K562 (cell line): ENCODE measurements around the gene MSMO1. TPM values are rescaled to one million over a fixed set of nuclear protein-coding genes. Genes with fewer than 3 reads are reported as not detected.

Source experiments
- ATAC-seq: fragments of 200-7000 bp; cut with Tn5 transposase; 3 replicates; pipeline ENCODE4 v1.9.1; 2020; ENCODE audit warnings: moderate library complexity
- BruUV-seq: library from RNA; stranded (reverse); fragments of 400-500 nt; replicated peaks from 2 replicates; lab custom pipeline; 2021; lab: Mats Ljungman, UMichigan
- CTCF ChIA-PET: fragments of 300-600 bp; formaldehyde crosslinking; extraction: SDS; loops from one replicate; lab custom pipeline; 2021; ENCODE audit warnings: low intra/inter-chr PET ratio; lab: Yijun Ruan, JAX
- POLR2A ChIA-PET: fragments of 300-600, 350-650 bp; sonication (Branson Sonifier 250); formaldehyde crosslinking; extraction: SDS; loops from one replicate; lab custom pipeline; 2021; ENCODE audit warnings: antibody characterized with exemption, inconsistent platforms; lab: Yijun Ruan, JAX
- DNase-seq, 4 experiments: peaks; one replicate each; pipeline versions ENCODE4 v3.0.0 to v3.0.0-alpha.2; 2011 to 2018; ENCODE audit warnings: low spot score in 3 of 4, mixed read lengths in 3 of 4; ENCODE audit errors: extremely low read depth in 1 of 4
- FAIRE-seq: peaks from 2 replicates; lab custom pipeline; 2011; peaks lifted over from hg19 to GRCh38; lab: Jason Lieb, UNC
- H2AFZ ChIP-seq: 2 replicates; pipeline ENCODE4 v1.6.0; 2011; ENCODE audit warnings: low read depth, low read length, control low read depth, inconsistent platforms
- H3K27ac ChIP-seq: fragments of 200-600 bp; 3 replicates; pipeline ENCODE4 v1.8.0; 2011; ENCODE audit warnings: low read depth, mild to moderate bottlenecking, control low read depth, inconsistent platforms, low read length, moderate library complexity, mixed read lengths; ENCODE audit errors: extremely low read depth
- H3K27me3 ChIP-seq, 2 experiments: fragments of 300-600 bp in 1 of 2; 2 replicates in 1 of 2; 3 replicates in 1 of 2; pipeline versions ENCODE4 v1.6.0 to v1.8.0; 2011; ENCODE audit warnings: inconsistent platforms in 2 of 2, low read length in 2 of 2, mild to moderate bottlenecking in 1 of 2, mixed read lengths in 1 of 2, moderate library complexity in 1 of 2; ENCODE audit not compliant: control insufficient read depth in 2 of 2, insufficient read depth in 2 of 2
- H3K36me3 ChIP-seq: fragments of 300-600 bp; 3 replicates; pipeline ENCODE4 v1.8.0; 2011; ENCODE audit warnings: mild to moderate bottlenecking, low read length, inconsistent platforms; ENCODE audit not compliant: control insufficient read depth, insufficient read depth
- H3K4me1 ChIP-seq, 2 experiments: fragments of 200-600 bp in 1 of 2; replicated peaks in 1 of 2; 2 replicates in 1 of 2; 3 replicates in 1 of 2; pipeline versions ENCODE4 v1.5.1 to v1.8.0; 2011; ENCODE audit warnings: inconsistent platforms in 2 of 2, low read length in 2 of 2, mild to moderate bottlenecking in 1 of 2, mixed read lengths in 1 of 2, moderate library complexity in 1 of 2; ENCODE audit not compliant: control insufficient read depth in 2 of 2, insufficient read depth in 2 of 2
- H3K4me2 ChIP-seq: 2 replicates; pipeline ENCODE4 v1.6.1; 2011; ENCODE audit warnings: low read length, control low read depth, inconsistent platforms, mixed read lengths; ENCODE audit not compliant: insufficient read depth
- H3K4me3 ChIP-seq: fragments of 200-600 bp; sonication (generic), shearing (Covaris generic); 2 replicates; pipeline ENCODE4 v1.5.1; 2016; ENCODE audit warnings: control low read depth, inconsistent platforms
- H3K79me2 ChIP-seq: fragments of 200-600 bp; 3 replicates; pipeline ENCODE4 v1.8.0; 2011; ENCODE audit warnings: low read length, inconsistent platforms; ENCODE audit not compliant: control insufficient read depth, insufficient read depth
- H3K9ac ChIP-seq, 2 experiments: 2 replicates each; pipeline versions ENCODE4 v1.6.0 to v1.6.1; 2011; ENCODE audit warnings: low read depth in 2 of 2, low read length in 2 of 2, control low read depth in 1 of 2, inconsistent platforms in 1 of 2, mild to moderate bottlenecking in 1 of 2, mixed read lengths in 1 of 2; ENCODE audit not compliant: insufficient read depth in 1 of 2
- H3K9me1 ChIP-seq: one replicate; pipeline ENCODE4 v1.6.0; 2011; ENCODE audit warnings: inconsistent platforms, mild to moderate bottlenecking, low read length, moderate library complexity; ENCODE audit not compliant: control insufficient read depth, insufficient read depth
- H3K9me3 ChIP-seq: replicated peaks from 2 replicates; pipeline ENCODE4 v1.5.1; 2011; ENCODE audit warnings: low read depth, low read length, inconsistent platforms; ENCODE audit not compliant: control insufficient read depth, insufficient read depth
- H4K20me1 ChIP-seq: replicated peaks from 2 replicates; pipeline ENCODE4 v1.6.1; 2011; ENCODE audit warnings: low read length, inconsistent platforms, mixed read lengths; ENCODE audit not compliant: control insufficient read depth, insufficient read depth
- MEF2D ChIP-seq: conservative IDR thresholded peaks from 2 replicates; pipeline ENCODE4 v1.6.1; 2016; ENCODE audit warnings: low read depth, missing genetic modification characterization, missing compliant biosample characterization
- NKRF ChIP-seq: fragments of 450-650 bp; IDR thresholded peaks from 2 replicates; pipeline ENCODE4 v1.6.1; 2016; ENCODE audit warnings: borderline replicate concordance
- WGBS: fragments of 100-300 bp; shearing (Covaris generic); methylation state at CpG from one replicate; pipeline ENCODE4 v1.1.6; 2016; ENCODE audit warnings: low coverage, mixed read lengths; ENCODE audit not compliant: insufficient coverage; ENCODE audit errors: missing lambda C conversion rate; 5-methylcytosine and 5-hydroxymethylcytosine counted together
- in situ Hi-C: fragments of 300-500 bp; cut with MboI; formaldehyde crosslinking; loops from 4 replicates; pipeline ENCODE4 v1.15.0; 2018; ENCODE audit warnings: inconsistent platforms, mixed read lengths
- intact Hi-C: fragments of 100-400 bp; cut with micrococcal nuclease; formaldehyde crosslinking; loops from 2 replicates; pipeline ENCODE4 v1.14.2; 2022
- polyA plus RNA-seq, 8 experiments: library from polyadenylated mRNA; depleted of rRNA in 4 of 8; stranded (reverse) in 5 of 8; unstranded in 3 of 8; fragments of >200 nt; fragmentation: Nextera tagmentation in 2 of 8; fragmentation: Illumina TruSeq in 1 of 8; extraction: Ambion mirVana in 2 of 8; extraction: Trizol in 1 of 8; gene quantifications; 2 replicates each; pipeline versions ENCODE4 v1.2.1 to v1.2.3, GENCODE V29; 2011 to 2014; ENCODE audit warnings: inconsistent platforms in 1 of 8, missing spikeins in 1 of 8
- total RNA-seq, 7 experiments: library from RNA; depleted of rRNA in 6 of 7; stranded (reverse); fragments of >200 nt in 6 of 7; fragmentation: Illumina TruSeq in 2 of 7; extraction: Trizol in 2 of 7; gene quantifications; 2 replicates each; pipeline versions ENCODE4 v1.2.1 to v1.2.3, GENCODE V29; 2011 to 2021; ENCODE audit warnings: low replicate concordance in 1 of 7
- TF ChIP-seq, protein P1 (sequence below): fragments of 250-450 bp; sonication (Bioruptor Pico); IDR thresholded peaks from 2 replicates; pipeline ENCODE4 v1.6.1; 2021; ENCODE audit warnings: mild to moderate bottlenecking

Gene MSMO1
- total and polyA plus RNA-seq, 9 of the 15 experiments (the other 6 are each of a cell fraction or from before 2014, with no cell fraction given), result 32.0 to 172 (median 63.5) TPM

- intact Hi-C loops, result no loop called here
- 1% methylated on average over 4 of the region's 4 CpGs for WGBS
- FAIRE-seq, result no peak
These were observed 56.2 kb downstream of the MSMO1 start for GRCh38 chr4:165383591-165384073.

GRCh38 chr4:165384186-165384585, 56.7 kb downstream of the MSMO1 start:
- Histone ChIP-seq H3K4me3 (no peak overlapping the region), H4K20me1 (no peaks in the 10 kb centered on the region), H3K4me2 (no peak overlapping the region), H3K27me3 (peaks cover 0 to 7% of the 10 kb centered on the region in 2 experiments; a peak in 2 of 5 replicates), H3K79me2 (no peaks in the 10 kb centered on the region), H3K9ac (no peak overlapping the region), H3K36me3 (no peaks in the 10 kb centered on the region), H3K9me3 (no peaks in the 10 kb centered on the region), H3K4me1 (peaks cover 0 to 2% of the 10 kb centered on the region in 2 experiments; a peak in 1 of 5 replicates), H2AFZ (no peak overlapping the region), H3K9me1 (no peaks in the 10 kb centered on the region), H3K27ac (no peak overlapping the region)
- intact Hi-C loops (no loop called here), in situ Hi-C loops (no loop called here)
- WGBS, result 8% methylated on average over 3 of the region's 3 CpGs
- POLR2A ChIA-PET, result interaction anchor here (1.2 kb wide), 1 partner anchor 176 kb away, joined by 5 read pairs; no protein-coding TSS in a partner anchor
- CTCF ChIA-PET, result no interaction called here
- ATAC-seq (no peak), DNase-seq (no peak), FAIRE-seq (no peak)
- TF ChIP-seq NKRF, result no peak
- no TSS peak for BruUV-seq

More at GRCh38 chr4:165383591-165384073, 56.2 kb downstream of the MSMO1 start:
- DNase-seq, result no peak
- Histone ChIP-seq H3K4me3 (no peak overlapping the region), H3K9me1 (no peaks in the 10 kb centered on the region), H3K79me2 (no peaks in the 10 kb centered on the region), H2AFZ (no peak overlapping the region), H3K4me1 (peaks cover 0 to 7% of the 10 kb centered on the region in 2 experiments; a peak in 2 of 5 replicates), H3K9me3 (no peaks in the 10 kb centered on the region), H3K36me3 (no peaks in the 10 kb centered on the region), H3K9ac (no peak overlapping the region), H3K27me3 (peaks cover 0 to 12% of the 10 kb centered on the region in 2 experiments; a peak in 2 of 5 replicates), H3K4me2 (no peak overlapping the region), H4K20me1 (no peaks in the 10 kb centered on the region), H3K27ac (no peak overlapping the region)
- BruUV-seq, result no TSS peak
- TF ChIP-seq, protein P1, sequence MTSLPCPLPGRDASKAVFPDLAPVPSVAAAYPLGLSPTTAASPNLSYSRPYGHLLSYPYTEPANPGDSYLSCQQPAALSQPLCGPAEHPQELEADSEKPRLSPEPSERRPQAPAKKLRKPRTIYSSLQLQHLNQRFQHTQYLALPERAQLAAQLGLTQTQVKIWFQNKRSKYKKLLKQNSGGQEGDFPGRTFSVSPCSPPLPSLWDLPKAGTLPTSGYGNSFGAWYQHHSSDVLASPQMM (CRISPR knock-in tag), result no peak
- 0 out of 2 replicates have a peak, but pooled peaks have one; percentile 42 for TF ChIP-seq MEF2D (tag)
- in situ Hi-C loops, result no loop called here
- ATAC-seq, result no peak
- POLR2A ChIA-PET, result no interaction called here
- CTCF ChIA-PET, result no interaction called here
